ENCODE measurements around the gene FLT1. TPM values are rescaled to one million over a fixed set of nuclear protein-coding genes. Genes with fewer than 3 reads are reported as not detected.

Gene FLT1
- total and polyA plus RNA-seq, 2 donors (not counting 1 experiment from before 2014, with no cell fraction given) = 1.3 to 2.5 TPM

DNA sequence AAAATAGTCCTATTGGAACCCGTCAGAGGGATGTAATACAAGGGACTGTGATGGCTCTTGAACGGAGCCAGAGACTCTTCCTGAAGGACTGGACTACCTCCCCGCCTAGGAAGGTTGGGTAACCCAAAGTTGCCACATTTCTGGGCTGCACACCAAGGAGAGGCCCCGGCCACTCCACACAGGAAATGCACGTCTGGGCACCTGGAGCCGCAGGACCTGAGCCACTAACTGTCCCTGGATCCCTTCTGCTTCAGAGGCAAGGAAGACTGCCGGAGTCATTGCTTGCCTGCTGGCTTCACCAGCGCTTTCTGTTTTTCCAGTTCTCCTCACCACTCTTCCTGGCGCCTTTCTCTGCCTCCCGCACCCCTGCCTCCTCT, 1.2 kb upstream of the FLT1 start:
- no peaks in the 10 kb centered on the region for H4K20me1 ChIP-seq (ENCODE audit: control insufficient read depth, extremely low read depth, insufficient read depth, low read length)
- H3K27ac ChIP-seq (ENCODE audit: insufficient read depth, low read length) = no peak overlapping the region
- DNase-seq (ENCODE audit: low read depth in 2 of 2) = no peak
- H3K4me1 ChIP-seq (ENCODE audit: control insufficient read depth, extremely low read depth, insufficient read depth, low read length) = no peaks in the 10 kb centered on the region
- H3K36me3 ChIP-seq (ENCODE audit: control insufficient read depth, insufficient read depth, low read length) = no peaks in the 10 kb centered on the region
- no peak overlapping the region for H3K9ac ChIP-seq (ENCODE audit: insufficient read depth, low read length)
- TF ChIP-seq, protein P1, sequence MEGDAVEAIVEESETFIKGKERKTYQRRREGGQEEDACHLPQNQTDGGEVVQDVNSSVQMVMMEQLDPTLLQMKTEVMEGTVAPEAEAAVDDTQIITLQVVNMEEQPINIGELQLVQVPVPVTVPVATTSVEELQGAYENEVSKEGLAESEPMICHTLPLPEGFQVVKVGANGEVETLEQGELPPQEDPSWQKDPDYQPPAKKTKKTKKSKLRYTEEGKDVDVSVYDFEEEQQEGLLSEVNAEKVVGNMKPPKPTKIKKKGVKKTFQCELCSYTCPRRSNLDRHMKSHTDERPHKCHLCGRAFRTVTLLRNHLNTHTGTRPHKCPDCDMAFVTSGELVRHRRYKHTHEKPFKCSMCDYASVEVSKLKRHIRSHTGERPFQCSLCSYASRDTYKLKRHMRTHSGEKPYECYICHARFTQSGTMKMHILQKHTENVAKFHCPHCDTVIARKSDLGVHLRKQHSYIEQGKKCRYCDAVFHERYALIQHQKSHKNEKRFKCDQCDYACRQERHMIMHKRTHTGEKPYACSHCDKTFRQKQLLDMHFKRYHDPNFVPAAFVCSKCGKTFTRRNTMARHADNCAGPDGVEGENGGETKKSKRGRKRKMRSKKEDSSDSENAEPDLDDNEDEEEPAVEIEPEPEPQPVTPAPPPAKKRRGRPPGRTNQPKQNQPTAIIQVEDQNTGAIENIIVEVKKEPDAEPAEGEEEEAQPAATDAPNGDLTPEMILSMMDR (conservative IDR thresholded peaks at IDR 0.05 in 1 of 2, IDR thresholded peaks at IDR 0.05 in 1 of 2; ENCODE audit: low read depth in 1 of 2, low read length in 2 of 2) = no peak
- TF ChIP-seq EZH2 (IDR thresholded peaks at IDR 0.05; ENCODE audit: low read length, missing control alignments) = no peak
- H3K4me3 ChIP-seq (replicated peaks in 1 of 4; ENCODE audit: control extremely low read depth in 1 of 4, insufficient read depth in 1 of 4, low read depth in 3 of 4, low read length in 4 of 4) = no peak overlapping the region
- no peaks in the 10 kb centered on the region for H3K9me3 ChIP-seq (ENCODE audit: control insufficient read depth, insufficient read depth, low read depth, low read length)
- H3K79me2 ChIP-seq (ENCODE audit: control insufficient read depth, insufficient read depth, low read length) = no peaks in the 10 kb centered on the region
- H3K27me3 ChIP-seq (ENCODE audit: control insufficient read depth, insufficient read depth, low read length) = peaks cover 60% of the 10 kb centered on the region
- H3K4me2 ChIP-seq (ENCODE audit: extremely low read depth, insufficient read depth, low read length) = no peak overlapping the region
- H2AFZ ChIP-seq (ENCODE audit: low read length) = no peak overlapping the region

DNA sequence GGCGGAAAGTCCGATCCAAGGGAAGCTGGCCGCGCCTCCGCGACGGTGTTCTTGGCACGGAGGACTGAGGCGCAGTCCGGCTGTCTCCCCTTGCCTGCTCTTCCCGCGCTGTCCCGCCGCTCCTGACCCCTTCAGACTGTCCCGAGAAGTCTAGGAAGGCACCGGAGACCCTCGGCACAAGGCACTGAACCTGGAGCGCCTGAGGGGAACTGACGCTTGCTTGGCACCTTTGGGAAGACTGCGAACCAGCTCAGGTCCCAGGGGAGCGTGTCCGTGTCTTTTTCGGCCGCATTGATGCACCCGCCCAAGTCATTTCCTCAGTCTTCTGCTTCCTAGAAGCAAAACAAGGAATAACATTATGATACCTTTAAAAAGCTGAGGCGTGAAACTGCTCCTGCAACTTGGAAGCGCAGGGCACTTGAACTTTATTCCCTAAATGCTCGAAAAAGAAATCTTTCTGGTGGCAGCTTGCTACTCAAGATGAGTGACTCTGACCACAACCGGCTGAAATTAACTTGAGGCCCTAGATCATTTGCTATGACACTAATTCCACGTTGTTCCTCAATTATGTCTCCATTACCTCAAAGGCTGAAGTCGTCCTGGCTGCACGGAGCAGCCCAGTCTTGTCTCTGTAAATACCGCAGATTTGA, 735 bp upstream of the FLT1 start:
- no peaks in the 10 kb centered on the region for H3K36me3 ChIP-seq (ENCODE audit: control insufficient read depth, insufficient read depth, low read length)
- no peaks in the 10 kb centered on the region for H3K79me2 ChIP-seq (ENCODE audit: control insufficient read depth, insufficient read depth, low read length)
- no peaks in the 10 kb centered on the region for H3K9me3 ChIP-seq (ENCODE audit: control insufficient read depth, insufficient read depth, low read depth, low read length)
- no peak for DNase-seq (ENCODE audit: low read depth in 2 of 2)
- no peak overlapping the region for H3K9ac ChIP-seq (ENCODE audit: insufficient read depth, low read length)
- peak; percentile 93 for TF ChIP-seq EZH2 (IDR thresholded peaks at IDR 0.05; ENCODE audit: low read length, missing control alignments)
- TF ChIP-seq, protein P1 (conservative IDR thresholded peaks at IDR 0.05 in 1 of 2, IDR thresholded peaks at IDR 0.05 in 1 of 2; ENCODE audit: low read depth in 1 of 2, low read length in 2 of 2) = no peak
- no peak overlapping the region for H2AFZ ChIP-seq (ENCODE audit: low read length)
- H3K4me2 ChIP-seq (ENCODE audit: extremely low read depth, insufficient read depth, low read length) = peak overlapping the region; percentile 82
- no peaks in the 10 kb centered on the region for H3K4me1 ChIP-seq (ENCODE audit: control insufficient read depth, extremely low read depth, insufficient read depth, low read length)
- no peak overlapping the region for H3K27ac ChIP-seq (ENCODE audit: insufficient read depth, low read length)
- H4K20me1 ChIP-seq (ENCODE audit: control insufficient read depth, extremely low read depth, insufficient read depth, low read length) = no peaks in the 10 kb centered on the region
- peaks cover 64% of the 10 kb centered on the region for H3K27me3 ChIP-seq (ENCODE audit: control insufficient read depth, insufficient read depth, low read length)
- H3K4me3 ChIP-seq (replicated peaks in 1 of 4; ENCODE audit: control extremely low read depth in 1 of 4, insufficient read depth in 1 of 4, low read depth in 3 of 4, low read length in 4 of 4) = peak overlapping the region in 1 of 4 experiments; percentile 52

DNA sequence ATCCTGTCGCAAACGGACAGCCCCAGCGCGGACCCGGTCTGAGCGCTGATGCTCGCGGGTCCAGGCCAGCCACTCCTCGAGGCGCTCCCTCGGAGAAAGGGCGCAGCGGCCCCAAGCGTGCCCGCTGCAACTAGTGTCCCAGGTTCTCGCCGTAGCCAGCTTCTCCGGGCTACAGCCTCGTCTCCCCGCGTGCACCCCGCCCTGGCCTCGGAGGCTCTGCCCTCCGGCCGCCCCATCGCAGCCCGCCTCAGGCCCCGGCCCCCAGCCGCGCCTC, 487 bp downstream of the FLT1 start:
- peak overlapping the region; percentile 82 for H3K4me2 ChIP-seq (ENCODE audit: extremely low read depth, insufficient read depth, low read length)
- H3K9me3 ChIP-seq (ENCODE audit: control insufficient read depth, insufficient read depth, low read depth, low read length) = no peaks in the 10 kb centered on the region
- DNase-seq (ENCODE audit: low read depth in 2 of 2) = no peak
- H3K4me1 ChIP-seq (ENCODE audit: control insufficient read depth, extremely low read depth, insufficient read depth, low read length) = no peaks in the 10 kb centered on the region
- peaks cover 70% of the 10 kb centered on the region for H3K27me3 ChIP-seq (ENCODE audit: control insufficient read depth, insufficient read depth, low read length)
- peak overlapping the region; percentile 1 to 52 (median 36) for H3K4me3 ChIP-seq (replicated peaks in 1 of 4; ENCODE audit: control extremely low read depth in 1 of 4, insufficient read depth in 1 of 4, low read depth in 3 of 4, low read length in 4 of 4)
- H3K36me3 ChIP-seq (ENCODE audit: control insufficient read depth, insufficient read depth, low read length) = no peaks in the 10 kb centered on the region
- no peaks in the 10 kb centered on the region for H3K79me2 ChIP-seq (ENCODE audit: control insufficient read depth, insufficient read depth, low read length)
- H3K27ac ChIP-seq (ENCODE audit: insufficient read depth, low read length) = no peak overlapping the region
- H4K20me1 ChIP-seq (ENCODE audit: control insufficient read depth, extremely low read depth, insufficient read depth, low read length) = no peaks in the 10 kb centered on the region
- no peak overlapping the region for H2AFZ ChIP-seq (ENCODE audit: low read length)
- TF ChIP-seq, protein P1 (conservative IDR thresholded peaks at IDR 0.05 in 1 of 2, IDR thresholded peaks at IDR 0.05 in 1 of 2; ENCODE audit: low read depth in 1 of 2, low read length in 2 of 2) = no peak
- no peak for TF ChIP-seq EZH2 (IDR thresholded peaks at IDR 0.05; ENCODE audit: low read length, missing control alignments)
- H3K9ac ChIP-seq (ENCODE audit: insufficient read depth, low read length) = no peak overlapping the region

Measured in fibroblast of lung (primary cell).